GM12801 (cell line): ENCODE data around the gene TLE1.

ENCODE experiments used
- CTCF ChIP-seq: IDR thresholded peaks from one replicate; pipeline ENCODE4 v1.5.1; 2011; ENCODE audit warnings: control low read depth; ENCODE audit not compliant: insufficient read length; ENCODE audit errors: extremely low read depth

TLE1 gene

DNA sequence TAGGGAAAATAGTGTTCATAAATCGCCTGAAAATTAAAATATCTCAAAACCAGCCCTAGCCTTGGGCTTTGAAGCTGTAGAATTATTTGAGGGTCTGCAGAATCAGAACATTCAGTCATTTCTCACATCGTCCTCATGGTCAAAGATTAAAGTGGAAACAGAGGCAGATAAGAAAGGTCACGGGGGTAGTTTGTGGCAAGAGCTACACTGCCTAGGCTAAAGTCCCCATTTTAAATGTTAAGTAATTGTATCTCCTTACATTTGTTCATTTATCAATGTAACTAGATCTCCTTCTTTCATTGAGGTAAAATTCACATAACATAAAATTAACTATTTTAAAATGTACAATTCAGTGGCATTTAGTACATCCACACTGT is 139.2 kb downstream of the TLE1 start:
- no peak for TF ChIP-seq CTCF

DNA sequence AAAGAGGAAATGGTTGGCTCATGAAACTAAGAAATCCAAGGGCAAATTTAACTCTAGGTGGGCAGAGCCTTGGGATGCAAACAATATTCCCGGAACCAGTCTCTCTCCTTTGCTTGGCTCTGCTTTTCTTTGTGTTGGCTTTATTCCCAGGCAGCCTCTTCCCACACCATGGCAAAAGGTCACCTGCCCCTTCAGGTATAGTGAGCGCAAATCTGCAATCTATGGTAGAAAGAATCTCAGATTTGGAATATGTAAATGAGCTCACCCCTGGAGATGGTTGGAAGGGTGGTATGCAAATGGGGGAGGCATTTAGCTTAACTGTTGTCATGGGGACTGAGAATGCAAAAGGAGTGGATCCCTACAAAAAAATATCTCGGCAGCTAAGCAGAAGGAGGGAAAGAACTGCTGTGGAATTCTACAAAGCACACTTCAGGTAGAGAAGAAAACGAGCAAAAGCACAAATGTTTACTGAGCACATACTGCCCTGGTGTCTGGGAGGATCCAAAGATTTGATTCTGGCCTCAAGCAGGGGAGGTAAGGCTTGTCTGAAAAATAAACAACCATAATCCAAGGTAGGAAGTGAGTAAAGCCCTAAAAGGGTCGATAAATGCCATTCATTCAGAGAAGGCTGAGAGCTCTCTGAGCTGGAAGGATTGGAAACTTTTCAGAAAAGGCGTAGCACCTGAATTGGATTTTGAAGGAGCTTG is 139.7 kb downstream of the TLE1 start:
- TF ChIP-seq CTCF = no peak

DNA sequence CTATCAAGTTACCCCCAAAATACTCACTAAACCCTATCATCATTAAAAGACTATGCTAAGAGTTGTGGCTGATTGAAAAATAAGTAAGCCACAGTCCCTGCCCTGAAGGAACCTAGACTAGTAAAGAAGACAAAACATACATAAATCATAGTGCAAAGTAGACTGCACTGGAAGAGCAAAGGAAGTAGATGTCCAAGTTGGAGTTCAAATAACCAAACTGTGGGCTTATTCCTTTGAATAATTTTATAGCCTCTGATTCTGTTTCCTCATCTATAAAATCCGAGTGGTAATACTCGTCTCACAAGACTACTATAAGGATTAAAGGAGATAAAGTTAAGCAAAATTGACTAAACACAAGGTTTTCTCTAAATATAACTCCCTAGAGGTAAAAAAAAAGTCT is 140.4 kb downstream of the TLE1 start:
- TF ChIP-seq CTCF = no peak

GRCh38 chr9:81546489-81546888 is 142.9 kb downstream of the TLE1 start:
- TF ChIP-seq CTCF = no peak

DNA sequence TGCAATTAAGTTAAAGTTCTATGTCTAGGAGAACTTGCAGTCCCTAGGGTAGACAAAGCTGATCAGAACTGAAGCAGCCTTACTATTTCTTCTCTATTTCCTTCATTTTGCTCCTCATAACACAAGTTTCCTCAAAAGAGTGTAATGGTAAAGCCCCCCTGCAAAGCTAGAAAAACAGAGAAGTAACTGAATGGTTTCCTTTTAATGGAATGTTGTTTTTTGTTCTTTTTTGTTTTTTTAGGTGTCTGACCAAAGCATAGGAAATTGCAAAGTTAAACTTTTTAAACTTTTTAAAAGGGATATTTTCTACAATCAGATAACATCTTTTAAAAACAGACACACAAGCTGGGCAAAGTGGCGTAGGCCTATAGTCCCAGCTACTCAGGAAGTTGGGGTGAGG is 145.7 kb downstream of the TLE1 start:
- TF ChIP-seq CTCF = no peak

DNA sequence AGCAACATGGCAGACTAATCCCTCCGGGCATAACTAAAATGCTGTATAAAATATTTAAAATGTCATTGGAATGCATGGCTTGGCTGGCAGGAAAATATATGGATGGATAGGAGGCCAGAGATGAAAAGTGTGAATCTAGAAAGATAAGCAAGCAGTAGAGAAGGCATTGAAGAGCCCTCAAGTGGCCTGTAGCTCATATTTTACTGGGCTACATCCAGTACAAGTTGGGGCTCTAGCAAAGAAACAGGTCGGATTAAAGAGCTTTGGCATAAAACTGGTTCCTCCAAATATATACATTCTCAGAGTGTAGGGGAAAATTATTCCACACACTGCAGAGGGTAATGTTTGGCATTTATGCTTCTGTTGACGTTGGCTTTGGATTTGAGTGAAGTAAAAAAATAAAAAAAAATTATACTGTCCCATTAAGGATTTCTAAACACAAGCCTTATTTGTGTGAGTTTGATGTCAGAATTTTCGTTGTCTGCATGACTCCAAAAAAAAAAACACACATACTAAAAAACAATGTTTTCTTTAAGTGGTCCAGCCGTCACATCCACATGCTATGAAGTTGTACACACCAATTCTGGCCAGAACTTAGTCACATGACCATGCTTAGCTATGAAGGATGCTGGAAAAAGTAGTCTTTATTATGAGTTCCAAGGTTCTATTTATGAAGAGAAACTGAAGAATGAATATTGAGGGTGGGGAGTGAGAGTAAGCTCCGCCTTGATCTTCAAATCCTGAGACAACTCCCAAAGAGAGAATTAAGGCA is 147.0 kb downstream of the TLE1 start:
- TF ChIP-seq CTCF = no peak

DNA sequence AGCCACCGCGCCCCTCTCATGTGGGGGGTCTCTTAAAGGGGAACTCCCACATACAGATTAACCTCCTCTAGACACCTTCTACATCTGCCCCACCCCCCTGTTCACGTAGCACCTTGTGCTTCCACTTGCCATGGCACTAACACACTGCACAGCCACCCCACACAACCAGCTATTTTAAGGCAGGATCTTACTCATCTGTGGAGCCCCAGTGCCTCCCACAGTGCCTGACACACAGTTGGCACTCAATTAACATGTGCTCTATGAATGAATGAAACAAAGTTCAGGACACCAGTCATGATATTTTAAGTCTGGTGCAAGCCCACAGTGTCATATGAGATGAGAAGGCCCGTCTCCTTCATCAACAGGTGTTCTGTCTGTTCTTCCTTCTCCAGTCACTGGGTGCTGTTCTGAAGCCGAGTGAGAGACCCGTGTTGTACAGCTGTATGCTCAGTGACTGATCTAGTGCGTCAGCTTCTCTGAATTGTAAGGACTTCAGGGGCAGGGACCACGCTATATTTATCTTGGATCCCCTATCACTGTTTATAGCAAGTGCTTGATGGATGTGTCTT is 149.1 kb downstream of the TLE1 start:
- no peak for TF ChIP-seq CTCF
